Skeletal muscle tissue (tissue), 4 donors: ENCODE measurements around the gene TGFB1I1. TPM values are rescaled to one million over a fixed set of nuclear protein-coding genes. Genes with fewer than 3 reads are reported as not detected.
"Not testable (repeated sequence)": the region's sequence is repeated elsewhere in the genome, so short reads cannot be mapped to it uniquely, and the experiment has no call there.

ENCODE experiments used
- H3K27ac ChIP-seq: one replicate; pipeline ENCODE4 v1.7.0; 2013; ENCODE audit warnings: mild to moderate bottlenecking, low read depth, low read length, inconsistent platforms
- H3K27me3 ChIP-seq, 3 donors: one replicate each; pipeline ENCODE4 v1.7.0; 2013; ENCODE audit warnings: low read length in 3 of 3; ENCODE audit not compliant: control insufficient read depth in 3 of 3, insufficient read depth in 3 of 3
- H3K36me3 ChIP-seq, 3 donors: one replicate each; pipeline ENCODE4 v1.7.0; 2013; ENCODE audit warnings: low read length in 3 of 3; ENCODE audit not compliant: control insufficient read depth in 3 of 3, insufficient read depth in 3 of 3
- H3K4me1 ChIP-seq, 3 donors: one replicate each; pipeline ENCODE4 v1.7.0; 2013; ENCODE audit warnings: low read length in 3 of 3, mild to moderate bottlenecking in 3 of 3; ENCODE audit not compliant: control insufficient read depth in 3 of 3, insufficient read depth in 3 of 3
- H3K4me3 ChIP-seq, 3 donors: one replicate each; pipeline ENCODE4 v1.7.0; 2013; ENCODE audit warnings: low read length in 3 of 3
- H3K9ac ChIP-seq, 3 donors: one replicate each; pipeline ENCODE4 v1.7.0; 2013; ENCODE audit warnings: low read length in 3 of 3, mild to moderate bottlenecking in 3 of 3, moderate library complexity in 2 of 3, low read depth in 1 of 3
- H3K9me3 ChIP-seq, 3 donors: one replicate each; pipeline ENCODE4 v1.7.0; 2013; ENCODE audit warnings: low read length in 3 of 3; ENCODE audit not compliant: control insufficient read depth in 3 of 3
- total RNA-seq: library from RNA; depleted of rRNA; stranded (reverse); fragments of >200 nt; gene quantifications from one replicate; pipeline ENCODE4 v1.2.3, GENCODE V29; 2014
- donor health status: Osteomylitis.

The TGFB1I1 gene
- total RNA-seq, 1 donor from 2014 or later = 30.8 TPM

GRCh38 chr16:31476303-31477219, 4.6 kb downstream of the TGFB1I1 start:
- no peak overlapping the region for H3K27ac ChIP-seq
- H3K4me1 ChIP-seq = peaks cover 11 to 16% (median 15%) of the 10 kb centered on the region in 3 donors
- H3K27me3 ChIP-seq = peaks cover 16 to 29% (median 23%) of the 10 kb centered on the region in 3 donors
- peaks cover 0 to 11% (median 9%) of the 10 kb centered on the region in 3 donors for H3K36me3 ChIP-seq
- H3K4me3 ChIP-seq = peak overlapping the region in 2 of 3 donors; percentile 22 to 23
- no peak overlapping the region for H3K9ac ChIP-seq
- H3K9me3 ChIP-seq = no peaks in the 10 kb centered on the region

- H3K36me3 ChIP-seq = peaks cover 0 to 11% (median 9%) of the 10 kb centered on the region in 3 donors
- H3K4me1 ChIP-seq = peaks cover 7 to 11% (median 11%) of the 10 kb centered on the region in 3 donors
- H3K27me3 ChIP-seq = peaks cover 19 to 29% (median 23%) of the 10 kb centered on the region in 3 donors
- H3K9me3 ChIP-seq = no peaks in the 10 kb centered on the region
- no peak overlapping the region for H3K4me3 ChIP-seq
- H3K9ac ChIP-seq = no peak overlapping the region
- no peak overlapping the region for H3K27ac ChIP-seq
Observed at GRCh38 chr16:31477220-31478216, 5.6 kb downstream of the TGFB1I1 start.

- Histone ChIP-seq H3K27ac (no peak overlapping the region), H3K4me1 (peaks cover 2 to 6% (median 3%) of the 10 kb centered on the region in 3 donors), H3K9me3 (no peaks in the 10 kb centered on the region), H3K27me3 (peaks cover 15 to 23% (median 18%) of the 10 kb centered on the region in 3 donors), H3K4me3 (no peak overlapping the region), H3K36me3 (peaks cover 0 to 8% (median 8%) of the 10 kb centered on the region in 3 donors), H3K9ac (no peak overlapping the region)
Observed at GRCh38 chr16:31478956-31479355, 7.0 kb downstream of the TGFB1I1 start.

- Histone ChIP-seq H3K4me3 (no peak overlapping the region), H3K27me3 (peaks cover 19 to 24% (median 19%) of the 10 kb centered on the region in 3 donors), H3K27ac (no peak overlapping the region), H3K9me3 (no peaks in the 10 kb centered on the region), H3K9ac (no peak overlapping the region), H3K4me1 (peaks cover 2 to 6% (median 3%) of the 10 kb centered on the region in 3 donors), H3K36me3 (peaks cover 0 to 8% (median under 1%) of the 10 kb centered on the region in 3 donors)
Observed at GRCh38 chr16:31479751-31480150, 7.8 kb downstream of the TGFB1I1 start.

- Histone ChIP-seq H3K9me3 (no peaks in the 10 kb centered on the region), H3K4me1 (peaks cover 2 to 6% (median 3%) of the 10 kb centered on the region in 3 donors), H3K27ac (no peak overlapping the region), H3K36me3 (peaks cover 0 to 8% (median 0%) of the 10 kb centered on the region in 3 donors), H3K4me3 (no peak overlapping the region), H3K27me3 (peaks cover 24 to 32% (median 32%) of the 10 kb centered on the region in 3 donors), H3K9ac (no peak overlapping the region)
Observed at GRCh38 chr16:31480851-31481536, 9.0 kb downstream of the TGFB1I1 start.

GRCh38 chr16:31483081-31483480, 11.1 kb downstream of the TGFB1I1 start, which contains the start of gene SLC5A2:
TSS of gene SLC5A2 (plus strand) at chr16:31483123. CDS start at chr16:31483137, 14 bp downstream.
- Histone ChIP-seq H3K4me3 (no peak within 1 kb of the TSS), H3K4me1 (peaks cover 11 to 17% (median 13%) of the 10 kb centered on the region in 3 donors), H3K27ac (no peak within 1 kb of the TSS), H3K9me3 (no peaks in the 10 kb centered on the region), H3K9ac (no peak within 1 kb of the TSS), H3K36me3 (no peaks in the 10 kb centered on the region), H3K27me3 (peaks cover 35 to 47% (median 41%) of the 10 kb centered on the region in 3 donors)

GRCh38 chr16:31484048-31484447, 12.1 kb downstream of the TGFB1I1 start:
- H3K9ac ChIP-seq, H3K9me3 ChIP-seq, H3K36me3 ChIP-seq, H3K27ac ChIP-seq, H3K4me3 ChIP-seq: not testable (repeated sequence)
- Histone ChIP-seq H3K4me1 (peaks cover 18 to 24% (median 21%) of the 10 kb centered on the region in 3 donors), H3K27me3 (peaks cover 45 to 50% (median 49%) of the 10 kb centered on the region in 3 donors)

GRCh38 chr16:31484491-31485171, 12.7 kb downstream of the TGFB1I1 start:
- no peaks in the 10 kb centered on the region for H3K9me3 ChIP-seq
- H3K9ac ChIP-seq = no peak overlapping the region
- H3K27ac ChIP-seq = no peak overlapping the region
- H3K36me3 ChIP-seq = no peaks in the 10 kb centered on the region
- peaks cover 18 to 24% (median 21%) of the 10 kb centered on the region in 3 donors for H3K4me1 ChIP-seq
- H3K27me3 ChIP-seq = peaks cover 45 to 48% (median 47%) of the 10 kb centered on the region in 3 donors
- H3K4me3 ChIP-seq = no peak overlapping the region
